ENCODE data around the gene CCSER1. TPM values are rescaled to one million over a fixed set of nuclear protein-coding genes. Genes with fewer than 3 reads are reported as not detected.
A peak's percentile ranks its signal among the peaks of the same experiment; 100 is the strongest.

CCSER1 gene
- total RNA-seq (2014; rRNA removed; shearing (Covaris generic)) (not detected in 2 replicates), total RNA-seq (2022) (not detected in 2 replicates), Bru-seq, nascent RNA (percentile 1 among the genes with signal in this experiment), BruChase-seq, experiment 1, labeled RNA remaining after a 6-hour chase (percentile 2 among the genes with signal in this experiment), BruChase-seq, experiment 2, labeled RNA remaining after a 2-hour chase (percentile 2 among the genes with signal in this experiment)
- long read RNA-seq: 0 reads

DNA sequence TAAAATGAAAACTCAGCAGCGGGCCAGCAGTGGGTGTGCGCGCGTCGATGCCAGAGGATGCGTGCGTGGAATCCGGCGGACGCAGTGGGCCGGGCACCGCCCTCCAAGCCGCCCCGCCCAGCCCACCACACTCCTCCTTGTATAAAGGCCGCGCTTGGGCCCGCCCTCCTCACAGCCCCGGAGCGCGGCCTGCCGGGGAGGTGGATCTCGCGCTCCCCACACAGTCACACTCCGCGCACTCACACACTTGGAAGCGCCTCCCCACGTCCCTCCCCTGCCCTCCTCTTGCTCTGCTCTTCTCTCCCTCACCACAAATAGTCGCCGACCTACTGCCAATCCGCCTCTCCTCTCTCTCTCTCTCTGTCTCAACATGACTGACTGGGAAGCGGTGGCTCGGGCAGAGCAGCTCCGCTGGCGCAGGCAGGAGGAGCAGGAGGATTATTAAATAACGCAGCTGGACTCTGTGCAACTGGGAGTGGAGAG lies at the start of gene CCSER1:
Gene CCSER1 (plus strand): TSS at position 172 of the 483 bp plus-strand sequence.
- H3K79me2 ChIP-seq (ENCODE audit: insufficient read depth, low read depth, low read length): no peaks in the 10 kb centered on the region
- no peaks in the 10 kb centered on the region for H3K9me3 ChIP-seq (ENCODE audit: low read length)
- H3K36me3 ChIP-seq (ENCODE audit: insufficient read depth, low read length): no peaks in the 10 kb centered on the region
- CTCF ChIA-PET (ENCODE audit: unreplicated experiment): no interaction called here
- H3K4me1 ChIP-seq (ENCODE audit: insufficient read depth, low read length, poor library complexity, severe bottlenecking): no peaks in the 10 kb centered on the region
- intact Hi-C loops (cut with micrococcal nuclease; ENCODE audit: unreplicated experiment): no loop called here
- no peak for DNase-seq (ENCODE audit: low spot score)
- TF ChIP-seq EZH2phosphoT487 (IDR thresholded peaks at IDR 0.05; ENCODE audit: borderline replicate concordance, low read depth, low read length): no peak
- TF ChIP-seq, protein P1, sequence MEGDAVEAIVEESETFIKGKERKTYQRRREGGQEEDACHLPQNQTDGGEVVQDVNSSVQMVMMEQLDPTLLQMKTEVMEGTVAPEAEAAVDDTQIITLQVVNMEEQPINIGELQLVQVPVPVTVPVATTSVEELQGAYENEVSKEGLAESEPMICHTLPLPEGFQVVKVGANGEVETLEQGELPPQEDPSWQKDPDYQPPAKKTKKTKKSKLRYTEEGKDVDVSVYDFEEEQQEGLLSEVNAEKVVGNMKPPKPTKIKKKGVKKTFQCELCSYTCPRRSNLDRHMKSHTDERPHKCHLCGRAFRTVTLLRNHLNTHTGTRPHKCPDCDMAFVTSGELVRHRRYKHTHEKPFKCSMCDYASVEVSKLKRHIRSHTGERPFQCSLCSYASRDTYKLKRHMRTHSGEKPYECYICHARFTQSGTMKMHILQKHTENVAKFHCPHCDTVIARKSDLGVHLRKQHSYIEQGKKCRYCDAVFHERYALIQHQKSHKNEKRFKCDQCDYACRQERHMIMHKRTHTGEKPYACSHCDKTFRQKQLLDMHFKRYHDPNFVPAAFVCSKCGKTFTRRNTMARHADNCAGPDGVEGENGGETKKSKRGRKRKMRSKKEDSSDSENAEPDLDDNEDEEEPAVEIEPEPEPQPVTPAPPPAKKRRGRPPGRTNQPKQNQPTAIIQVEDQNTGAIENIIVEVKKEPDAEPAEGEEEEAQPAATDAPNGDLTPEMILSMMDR (conservative IDR thresholded peaks at IDR 0.05; ENCODE audit: low read length): no peak
- no peak within 1 kb of the TSS for H3K27ac ChIP-seq (ENCODE audit: low read depth, low read length, poor library complexity, severe bottlenecking)
- H3K9me2 ChIP-seq (ENCODE audit: insufficient read depth, low read length): no peaks in the 10 kb centered on the region
- BruUV-seq (replicated peaks): no TSS peak
- H2AFZ ChIP-seq (ENCODE audit: low read length): no peak within 1 kb of the TSS
- H3K4me3 ChIP-seq (ENCODE audit: low read depth, low read length, poor library complexity, severe bottlenecking): no peak within 1 kb of the TSS
- no peak within 1 kb of the TSS for H3K4me2 ChIP-seq (ENCODE audit: low read length)
- H4K20me1 ChIP-seq (ENCODE audit: insufficient read depth, low read length): no peaks in the 10 kb centered on the region
- POLR2A ChIA-PET: no interaction called here

DNA sequence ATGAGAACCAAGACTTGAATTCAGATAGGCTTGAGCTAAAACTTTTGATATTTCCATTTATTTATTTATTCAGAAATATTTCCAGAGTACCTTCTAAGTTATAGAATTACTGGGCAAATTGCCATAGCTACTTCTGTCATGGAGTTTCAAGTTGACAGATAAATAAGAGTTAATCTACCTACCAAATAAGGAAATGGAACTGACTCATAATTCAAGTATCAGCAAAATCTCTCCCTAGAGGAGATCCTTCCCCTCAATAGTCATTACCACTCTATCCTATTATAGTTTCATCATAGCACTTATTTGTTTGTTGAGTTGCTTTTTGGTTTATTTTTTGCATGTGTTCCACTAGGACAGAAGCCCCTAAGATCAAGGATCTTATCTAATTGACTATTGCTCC lies 48.8 kb upstream of the CCSER1 start:
- POLR2A ChIA-PET: no interaction called here

DNA sequence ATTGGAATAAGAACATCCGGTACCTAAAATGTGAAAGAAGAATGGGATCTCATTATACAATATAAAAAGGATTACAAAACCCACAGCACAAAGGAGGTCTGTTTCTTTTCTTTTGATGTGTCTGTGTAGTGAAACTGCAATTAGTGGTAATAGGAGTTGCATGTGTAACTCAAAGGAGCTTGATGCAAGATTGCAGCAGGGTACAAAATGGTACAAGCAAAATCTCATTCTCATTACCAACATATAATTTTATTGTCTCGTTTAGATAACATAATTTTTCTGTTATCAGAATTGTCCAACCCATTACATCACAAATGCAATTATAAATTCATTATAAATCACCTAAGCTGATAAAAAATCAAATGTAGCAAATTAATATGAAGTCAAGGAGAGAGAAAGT lies 47.1 kb upstream of the CCSER1 start:
- Histone ChIP-seq H3K9me2 (ENCODE audit: insufficient read depth, low read length) (no peaks in the 10 kb centered on the region), H3K27ac (ENCODE audit: low read depth, low read length, poor library complexity, severe bottlenecking) (no peak overlapping the region), H3K4me2 (ENCODE audit: low read length) (no peak overlapping the region), H2AFZ (ENCODE audit: low read length) (no peak overlapping the region), H3K4me3 (ENCODE audit: low read depth, low read length, poor library complexity, severe bottlenecking) (no peak overlapping the region), H3K79me2 (ENCODE audit: insufficient read depth, low read depth, low read length) (no peaks in the 10 kb centered on the region), H3K4me1 (ENCODE audit: insufficient read depth, low read length, poor library complexity, severe bottlenecking) (no peaks in the 10 kb centered on the region), H3K36me3 (ENCODE audit: insufficient read depth, low read length) (no peaks in the 10 kb centered on the region), H4K20me1 (ENCODE audit: insufficient read depth, low read length) (no peaks in the 10 kb centered on the region), H3K9me3 (ENCODE audit: low read length) (no peaks in the 10 kb centered on the region)
- no TSS peak for BruUV-seq (replicated peaks)
- no peak for DNase-seq (ENCODE audit: low spot score)
- intact Hi-C loops (cut with micrococcal nuclease; ENCODE audit: unreplicated experiment): no loop called here
- no peak for TF ChIP-seq EZH2phosphoT487 (IDR thresholded peaks at IDR 0.05; ENCODE audit: borderline replicate concordance, low read depth, low read length)
- TF ChIP-seq, protein P1 (conservative IDR thresholded peaks at IDR 0.05; ENCODE audit: low read length): no peak
- ChIA-PET CTCF (ENCODE audit: unreplicated experiment) (no interaction called here), POLR2A (no interaction called here)

More for the DNA sequence above, 48.8 kb upstream of the CCSER1 start:
- Histone ChIP-seq H2AFZ (ENCODE audit: low read length) (no peak overlapping the region), H3K4me1 (ENCODE audit: insufficient read depth, low read length, poor library complexity, severe bottlenecking) (no peaks in the 10 kb centered on the region), H3K4me2 (ENCODE audit: low read length) (no peak overlapping the region), H3K79me2 (ENCODE audit: insufficient read depth, low read depth, low read length) (no peaks in the 10 kb centered on the region), H3K36me3 (ENCODE audit: insufficient read depth, low read length) (no peaks in the 10 kb centered on the region), H4K20me1 (ENCODE audit: insufficient read depth, low read length) (no peaks in the 10 kb centered on the region), H3K27ac (ENCODE audit: low read depth, low read length, poor library complexity, severe bottlenecking) (no peak overlapping the region), H3K9me2 (ENCODE audit: insufficient read depth, low read length) (no peaks in the 10 kb centered on the region), H3K9me3 (ENCODE audit: low read length) (no peaks in the 10 kb centered on the region), H3K4me3 (ENCODE audit: low read depth, low read length, poor library complexity, severe bottlenecking) (no peak overlapping the region)
- TF ChIP-seq, protein P1 (conservative IDR thresholded peaks at IDR 0.05; ENCODE audit: low read length): no peak
- TF ChIP-seq EZH2phosphoT487 (IDR thresholded peaks at IDR 0.05; ENCODE audit: borderline replicate concordance, low read depth, low read length): no peak
- intact Hi-C loops (cut with micrococcal nuclease; ENCODE audit: unreplicated experiment): no loop called here
- CTCF ChIA-PET (ENCODE audit: unreplicated experiment): no interaction called here
- no peak for DNase-seq (ENCODE audit: low spot score)
- BruUV-seq (replicated peaks): no TSS peak
